SK-N-MC (cell line): ENCODE data around the gene CNNM3.

Source experiments
- EZH2 ChIP-seq: fragments of 200-600 bp; sonication (generic); IDR thresholded peaks from one replicate; pipeline ENCODE4 v1.6.1; 2017; ENCODE audit warnings: antibody characterized with exemption
- POLR2AphosphoS5 ChIP-seq: IDR thresholded peaks from 2 replicates; pipeline ENCODE4 v1.6.1; 2012; ENCODE audit warnings: mild to moderate bottlenecking, low read depth, low read length, borderline replicate concordance

- TF ChIP-seq EZH2 (no peak), POLR2AphosphoS5 (no peak)
These were observed 1.8 kb downstream of the CNNM3 start for GRCh38 chr2:96817882-96818281.
